NCI-H1092 (cell line): Measurements from ENCODE around the gene PAM16.
A peak's percentile ranks its signal among the peaks of the same experiment; 100 is the strongest.

Experiments used
- DNase-seq: peaks from one replicate; lab custom pipeline; 2025; lab: John Stamatoyannopoulos, UW

Gene PAM16

GRCh38 chr16:4298761-4299522 lies 52.2 kb downstream of the PAM16 start:
- no peak for DNase-seq

- no peak for DNase-seq
These were observed 53.6 kb downstream of the PAM16 start for GRCh38 chr16:4297480-4297879.

- no peak for DNase-seq
These were observed 55.5 kb downstream of the PAM16 start for GRCh38 chr16:4295581-4295980.

DNA sequence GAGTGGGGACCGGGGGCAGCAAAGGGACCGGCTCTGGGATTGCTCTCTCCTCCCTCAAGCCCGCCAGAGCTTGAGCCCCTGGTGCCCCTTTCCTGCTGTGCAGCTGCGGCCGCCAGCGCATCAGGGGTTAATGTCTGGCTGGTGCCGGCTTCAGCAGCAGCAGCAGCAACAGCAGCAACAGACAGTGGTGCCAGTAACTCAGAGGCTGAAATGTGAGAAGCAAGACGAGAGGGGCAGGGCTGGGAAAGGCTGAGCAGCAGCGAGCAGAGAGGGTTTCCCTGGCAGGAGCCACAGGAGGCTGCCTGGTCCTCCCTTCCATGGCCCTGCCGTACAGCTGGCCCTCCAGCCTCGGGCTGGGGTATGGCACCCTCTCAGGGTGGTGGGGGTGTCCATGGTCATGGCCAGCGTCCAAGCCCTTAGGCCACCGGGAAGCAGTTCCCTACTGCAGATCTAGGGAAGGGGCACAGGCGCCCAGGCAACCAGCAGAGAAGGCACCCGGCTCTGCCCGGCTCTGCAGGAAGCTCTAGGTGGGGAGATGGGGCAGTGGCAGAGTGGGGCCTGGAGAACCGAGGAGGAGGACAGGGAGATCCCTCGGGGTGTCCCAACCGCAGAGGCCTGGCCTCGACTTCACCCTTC lies 57.2 kb downstream of the PAM16 start:
- DNase-seq: peak; percentile 73

DNA sequence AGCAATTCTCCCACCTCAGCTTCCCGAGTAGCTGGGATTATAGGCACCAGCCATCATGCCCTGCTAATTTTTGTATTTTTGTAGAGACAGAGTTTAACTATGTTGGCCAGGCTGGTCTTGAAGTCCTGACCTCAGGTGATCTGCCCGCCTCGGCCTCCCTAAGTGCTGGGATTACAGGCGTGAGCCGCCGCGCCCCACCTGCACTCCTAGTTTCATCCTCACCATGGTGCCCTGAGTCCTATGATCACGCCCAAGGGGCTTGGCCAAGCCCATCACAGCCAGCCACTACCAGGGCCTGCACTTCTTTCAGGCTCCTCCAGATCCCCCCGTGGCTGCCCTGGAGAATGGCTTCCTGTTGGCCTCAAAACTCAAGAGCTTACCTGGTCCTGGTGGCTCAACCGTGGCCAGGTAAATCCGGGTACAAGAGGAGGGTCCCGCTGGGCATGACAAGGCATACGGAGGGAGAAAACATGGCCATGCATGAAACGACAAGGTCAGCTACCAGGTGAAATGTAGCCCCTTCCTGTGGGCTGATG lies 57.9 kb downstream of the PAM16 start:
- no peak for DNase-seq

DNA sequence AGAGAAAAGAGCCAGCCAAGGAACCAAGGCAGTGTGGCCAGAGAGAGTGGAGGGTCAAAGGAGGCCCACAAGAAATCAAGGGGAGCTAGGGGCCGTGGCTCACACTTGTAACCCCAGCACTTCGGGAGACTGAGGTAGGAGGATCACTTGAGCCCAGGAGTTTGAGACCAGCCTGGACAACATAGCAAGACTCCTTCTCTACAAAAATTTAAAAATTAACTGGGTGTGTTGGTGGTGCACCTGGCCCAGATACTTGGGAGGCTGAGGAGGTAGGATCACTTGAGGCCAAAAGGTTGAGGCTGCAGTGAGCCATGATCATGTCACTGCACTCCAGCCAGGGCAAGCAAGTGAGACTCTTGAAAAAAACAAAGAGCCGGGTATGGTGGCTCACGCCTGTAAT lies 59.4 kb downstream of the PAM16 start:
- no peak for DNase-seq
